Colonic mucosa (tissue), 4 donors: ENCODE results near the gene COG5. TPM values are rescaled to one million over a fixed set of nuclear protein-coding genes. Genes with fewer than 3 reads are reported as not detected.

Source experiments
- DNase-seq: peaks from one replicate; pipeline ENCODE4 v3.0.0-alpha.2; 2020
- H3K27ac ChIP-seq: fragments of 200-600 bp; one replicate; pipeline ENCODE4 v1.8.0; 2021
- H3K27me3 ChIP-seq: fragments of 200-600 bp; one replicate; pipeline ENCODE4 v1.8.0; 2021
- H3K36me3 ChIP-seq: fragments of 200-600 bp; one replicate; pipeline ENCODE4 v1.8.0; 2021
- H3K4me1 ChIP-seq: fragments of 200-600 bp; one replicate; pipeline ENCODE4 v1.8.0; 2021; ENCODE audit warnings: mild to moderate bottlenecking
- H3K4me3 ChIP-seq: fragments of 200-600 bp; one replicate; pipeline ENCODE4 v1.8.0; 2021
- H3K9ac ChIP-seq, 2 donors: one replicate each; pipeline ENCODE4 v1.7.0; 2013; ENCODE audit warnings: control low read depth in 2 of 2, low read depth in 2 of 2, low read length in 2 of 2
- H3K9me3 ChIP-seq: fragments of 200-600 bp; one replicate; pipeline ENCODE4 v1.8.0; 2021
- CTCF ChIP-seq: fragments of 200-600 bp; IDR thresholded peaks from one replicate; pipeline ENCODE4 v1.8.0; 2022; ENCODE audit warnings: antibody characterized with exemption, mild to moderate bottlenecking
- intact Hi-C: fragments of 100-400 bp; cut with DNase I; formaldehyde crosslinking; loops from one replicate; pipeline ENCODE4 v1.14.1; 2022
- total RNA-seq, 2 donors: library from RNA; stranded (reverse); fragmentation: NEBNext Ultra II Directional in 1 of 2; extraction: Animal tissue kit (Norgen Biotek cat#: 25700) in 1 of 2; gene quantifications; one replicate each; pipeline ENCODE4 v1.2.1, GENCODE V29; 2021
- donor health status: healthy.
- donor health status: DM: no; HTN: no; CAD: no.
- donor health status: DM: no; HTN: no; CAD: no.

Gene COG5
- total RNA-seq, 2 donors from 2014 or later = 43.1 to 46.8 TPM

GRCh38 chr7:107209565-107209964 is 354.2 kb downstream of the COG5 start:
- intact Hi-C loops = no loop called here
- Histone ChIP-seq H3K27ac (no peak overlapping the region), H3K9me3 (no peaks in the 10 kb centered on the region), H3K36me3 (peaks cover 5% of the 10 kb centered on the region), H3K9ac (no peak overlapping the region), H3K4me1 (no peaks in the 10 kb centered on the region), H3K27me3 (no peaks in the 10 kb centered on the region), H3K4me3 (no peak overlapping the region)
- peak; percentile 63 for DNase-seq
- TF ChIP-seq CTCF = no peak

GRCh38 chr7:107208563-107208962 is 355.2 kb downstream of the COG5 start:
- Histone ChIP-seq H3K9me3 (no peaks in the 10 kb centered on the region), H3K4me1 (no peaks in the 10 kb centered on the region), H3K4me3 (no peak overlapping the region), H3K9ac (no peak overlapping the region), H3K27me3 (no peaks in the 10 kb centered on the region), H3K36me3 (peaks cover 5% of the 10 kb centered on the region), H3K27ac (no peak overlapping the region)
- no peak for TF ChIP-seq CTCF
- intact Hi-C loops = no loop called here
- no peak for DNase-seq

GRCh38 chr7:107208024-107208521 is 355.6 kb downstream of the COG5 start:
- Histone ChIP-seq H3K36me3 (peaks cover 5% of the 10 kb centered on the region), H3K4me3 (no peak overlapping the region), H3K9ac (no peak overlapping the region), H3K4me1 (no peaks in the 10 kb centered on the region), H3K27ac (no peak overlapping the region), H3K27me3 (no peaks in the 10 kb centered on the region), H3K9me3 (peaks cover under 1% of the 10 kb centered on the region)
- TF ChIP-seq CTCF = no peak
- no peak for DNase-seq
- intact Hi-C loops = no loop called here

GRCh38 chr7:107207459-107207858 is 356.3 kb downstream of the COG5 start:
- intact Hi-C loops = no loop called here
- no peaks in the 10 kb centered on the region for H3K4me1 ChIP-seq
- H3K9ac ChIP-seq = no peak overlapping the region
- H3K9me3 ChIP-seq = peaks cover 3% of the 10 kb centered on the region
- H3K27me3 ChIP-seq = no peaks in the 10 kb centered on the region
- no peak for DNase-seq
- H3K4me3 ChIP-seq = no peak overlapping the region
- H3K27ac ChIP-seq = no peak overlapping the region
- H3K36me3 ChIP-seq = peaks cover 5% of the 10 kb centered on the region
- TF ChIP-seq CTCF = no peak

- Histone ChIP-seq H3K27ac (no peak overlapping the region), H3K9me3 (peaks cover 3% of the 10 kb centered on the region), H3K4me3 (no peak overlapping the region), H3K9ac (no peak overlapping the region), H3K36me3 (peaks cover 5% of the 10 kb centered on the region), H3K27me3 (no peaks in the 10 kb centered on the region), H3K4me1 (no peaks in the 10 kb centered on the region)
- TF ChIP-seq CTCF = no peak
- intact Hi-C loops = no loop called here
- no peak for DNase-seq
Observed at GRCh38 chr7:107206706-107207105, 357.0 kb downstream of the COG5 start.
